Endothelial cell of umbilical vein (primary cell): Measurements from ENCODE around the gene ADAMTSL3.

Experiments used
- CTCF ChIP-seq, 2 donors: IDR thresholded peaks; 1 replicate in 1 of 2; 2 replicates in 1 of 2; pipeline ENCODE4 v1.5.1; 2011; ENCODE audit warnings: low read length in 2 of 2, mild to moderate bottlenecking in 2 of 2, moderate library complexity in 2 of 2, control low read depth in 1 of 2, inconsistent platforms in 1 of 2, low read depth in 1 of 2; ENCODE audit not compliant: insufficient read depth in 1 of 2; ENCODE audit errors: extremely low read depth in 1 of 2
- MYC ChIP-seq: IDR thresholded peaks from one replicate; pipeline ENCODE4 v1.6.1; 2011; ENCODE audit warnings: mild to moderate bottlenecking, low read depth, low read length
- POLR2A ChIP-seq: IDR thresholded peaks from 2 replicates; pipeline ENCODE4 v1.6.1; 2012; ENCODE audit warnings: low read depth, mild to moderate bottlenecking, control low read depth, low read length
- POLR2AphosphoS5 ChIP-seq: IDR thresholded peaks from 2 replicates; pipeline ENCODE4 v1.6.1; 2012; ENCODE audit warnings: low read depth, mild to moderate bottlenecking, control low read depth, low read length, moderate library complexity; ENCODE audit not compliant: insufficient read depth

- TF ChIP-seq POLR2A, result no peak
- no peak for TF ChIP-seq CTCF (IDR thresholded peaks at IDR 0.05; ENCODE audit: extremely low read depth in 1 of 2, insufficient read depth in 1 of 2, low read depth in 1 of 2, low read length in 2 of 2)
- no peak for TF ChIP-seq MYC
- no peak for TF ChIP-seq POLR2AphosphoS5
Measured at GRCh38 chr15:83656943-83657528, 3.1 kb downstream of the ADAMTSL3 start.
